HEK293 (cell line): ENCODE data around the gene LYRM1.

Source experiments
- CTCF ChIA-PET: fragments of 350-600 bp; formaldehyde crosslinking; extraction: SDS; loops from one replicate; lab custom pipeline; 2021; ENCODE audit warnings: antibody characterized with exemption; lab: Yijun Ruan, JAX
- POLR2A ChIA-PET: fragments of 300-600 bp; formaldehyde crosslinking; extraction: SDS; loops from one replicate; lab custom pipeline; 2020; ENCODE audit warnings: antibody characterized with exemption, inconsistent platforms; lab: Yijun Ruan, JAX
- H3K27ac ChIP-seq: fragments of 200-500 bp; sonication (Bioruptor generic); 2 replicates; pipeline ENCODE4 v1.5.1; 2014; ENCODE audit warnings: low read depth, low read length, control low read depth, inconsistent platforms; ENCODE audit errors: extremely low read depth
- H3K36me3 ChIP-seq, 2 experiments: fragments of 200-500 bp in 1 of 2; sonication (Bioruptor generic) in 1 of 2; 1 replicate in 1 of 2; 2 replicates in 1 of 2; pipeline ENCODE4 v1.5.1; 2014 to 2017; ENCODE audit warnings: inconsistent platforms in 2 of 2, low read length in 2 of 2; ENCODE audit not compliant: control insufficient read depth in 2 of 2, insufficient read depth in 1 of 2
- H3K4me1 ChIP-seq: fragments of 200-500 bp; sonication (Bioruptor generic); 2 replicates; pipeline ENCODE4 v1.5.1; 2014; ENCODE audit warnings: mild to moderate bottlenecking, low read length, inconsistent platforms; ENCODE audit not compliant: control insufficient read depth, insufficient read depth
- H3K4me3 ChIP-seq: 2 replicates; pipeline ENCODE4 v1.5.1; 2011; ENCODE audit warnings: low read depth, mild to moderate bottlenecking, control low read depth, low read length, moderate library complexity
- H3K9me3 ChIP-seq: fragments of 200-500 bp; sonication (Bioruptor generic); 2 replicates; pipeline ENCODE4 v1.5.1; 2014; ENCODE audit warnings: low read depth, low read length, inconsistent platforms; ENCODE audit not compliant: control insufficient read depth, insufficient read depth
- HIC1 ChIP-seq: fragments of 450-650 bp; formaldehyde crosslinking; IDR thresholded peaks from 2 replicates; pipeline ENCODE4 v1.5.1; 2016; ENCODE audit warnings: missing biosample characterization, missing genetic modification characterization
- PRDM6 ChIP-seq: fragments of 450-650 bp; formaldehyde crosslinking; IDR thresholded peaks from 2 replicates; pipeline ENCODE4 v1.5.1; 2017; ENCODE audit warnings: missing biosample characterization, missing genetic modification characterization
- ZBTB10 ChIP-seq: fragments of 450-650 bp; formaldehyde crosslinking; IDR thresholded peaks from 2 replicates; pipeline ENCODE4 v1.5.1; 2016; ENCODE audit warnings: missing biosample characterization, missing genetic modification characterization
- ZBTB11 ChIP-seq: fragments of 450-650 bp; formaldehyde crosslinking; conservative IDR thresholded peaks from 2 replicates; pipeline ENCODE4 v1.5.1; 2016; ENCODE audit warnings: low read depth, missing biosample characterization, missing genetic modification characterization
- ZNF138 ChIP-seq: fragments of 450-650 bp; formaldehyde crosslinking; IDR thresholded peaks from 2 replicates; pipeline ENCODE4 v1.5.1; 2016; ENCODE audit warnings: missing biosample characterization, missing genetic modification characterization, borderline replicate concordance
- ZNF473 ChIP-seq: fragments of 450-650 bp; formaldehyde crosslinking; IDR thresholded peaks from 2 replicates; pipeline ENCODE4 v1.5.1; 2017; ENCODE audit warnings: missing biosample characterization, missing genetic modification characterization
- ZSCAN4 ChIP-seq: fragments of 450-650 bp; formaldehyde crosslinking; IDR thresholded peaks from 2 replicates; pipeline ENCODE4 v1.5.1; 2017; ENCODE audit warnings: missing biosample characterization, missing genetic modification characterization
- ZXDB ChIP-seq: fragments of 450-650 bp; formaldehyde crosslinking; IDR thresholded peaks from 2 replicates; pipeline ENCODE4 v1.5.1; 2016; ENCODE audit warnings: missing biosample characterization, missing genetic modification characterization

Gene LYRM1

GRCh38 chr16:20904507-20905081 lies 4.0 kb downstream of the LYRM1 start:
- CTCF ChIA-PET = interaction anchor here (0.6 kb wide), 1 partner anchor 246 kb away, joined by 5 read pairs; no protein-coding TSS in a partner anchor

More at GRCh38 chr16:20904507-20905081, 4.0 kb downstream of the LYRM1 start:
- H3K9me3 ChIP-seq = no peaks in the 10 kb centered on the region
- no peak overlapping the region for H3K27ac ChIP-seq
- H3K36me3 ChIP-seq = no peaks in the 10 kb centered on the region
- no peak overlapping the region for H3K4me3 ChIP-seq
- POLR2A ChIA-PET = no interaction called here
- TF ChIP-seq ZNF138 (tag by site-specific recombination) (no peak), HIC1 (tag by site-specific recombination) (no peak), ZXDB (0 out of 2 replicates have a peak, but pooled peaks have one; percentile 58), ZNF473 (0 out of 2 replicates have a peak, but pooled peaks have one; percentile 57), ZBTB11 (tag by site-specific recombination) (peak; percentile 46), PRDM6 (0 out of 2 replicates have a peak, but pooled peaks have one; percentile 23), ZBTB10 (tag by site-specific recombination) (no peak), ZSCAN4 (tag by site-specific recombination) (peak; percentile 69)
- peaks cover 10% of the 10 kb centered on the region; the same call in 1 of the 2 replicates for H3K4me1 ChIP-seq
